NCI-H82 (cell line): ENCODE results near the gene PDE6G.

ENCODE experiments used
- DNase-seq: peaks from one replicate; lab custom pipeline; 2025; lab: John Stamatoyannopoulos, UW

PDE6G gene

GRCh38 chr17:81656118-81656743 is at the start of gene PDE6G:
TSS of gene PDE6G (minus strand) at chr17:81656542. CDS start at chr17:81653305, 3,237 bp downstream.
- DNase-seq = peak; percentile 99

GRCh38 chr17:81705518-81706231 is 49.3 kb upstream of the PDE6G start:
- DNase-seq = no peak

- no peak for DNase-seq
Measured at GRCh38 chr17:81703747-81704654, 47.7 kb upstream of the PDE6G start.

- peak; percentile 98 for DNase-seq
Measured at GRCh38 chr17:81702934-81703746, 46.8 kb upstream of the PDE6G start, which contains the start of gene MRPL12. TSS of gene MRPL12 (plus strand) at chr17:81703367. CDS start at chr17:81703502, 135 bp downstream.

- DNase-seq = no peak
Measured at GRCh38 chr17:81701288-81702071, 45.1 kb upstream of the PDE6G start.

- no peak for DNase-seq
Measured at GRCh38 chr17:81700353-81701287, 44.3 kb upstream of the PDE6G start.

- DNase-seq = no peak
Measured at GRCh38 chr17:81697261-81698044, 41.1 kb upstream of the PDE6G start.

- DNase-seq = no peak
Measured at GRCh38 chr17:81696218-81696941, 40.0 kb upstream of the PDE6G start.

GRCh38 chr17:81695801-81696200 is 39.5 kb upstream of the PDE6G start:
- no peak for DNase-seq

- no peak for DNase-seq
Measured at GRCh38 chr17:81695211-81695610, 38.9 kb upstream of the PDE6G start.

GRCh38 chr17:81694810-81695209 is 38.5 kb upstream of the PDE6G start:
- no peak for DNase-seq

- peak; percentile 33 for DNase-seq
Measured at GRCh38 chr17:81693509-81694210, 37.3 kb upstream of the PDE6G start.

- DNase-seq = no peak
Measured at GRCh38 chr17:81691608-81692007, 35.3 kb upstream of the PDE6G start.

- no peak for DNase-seq
Measured at GRCh38 chr17:81691196-81691595, 34.9 kb upstream of the PDE6G start.

- DNase-seq = no peak
Measured at GRCh38 chr17:81690549-81690948, 34.2 kb upstream of the PDE6G start.

- DNase-seq = no peak
Measured at GRCh38 chr17:81690066-81690465, 33.7 kb upstream of the PDE6G start.

GRCh38 chr17:81688616-81689015 is 32.3 kb upstream of the PDE6G start:
- no peak for DNase-seq
